ENCODE measurements around the gene HEPACAM2. TPM values are rescaled to one million over a fixed set of nuclear protein-coding genes. Genes with fewer than 3 reads are reported as not detected.

Gene HEPACAM2
- total and polyA plus RNA-seq, 2 donors (not counting 3 experiments of a cell fraction or from before 2014, with no cell fraction given): not detected

DNA sequence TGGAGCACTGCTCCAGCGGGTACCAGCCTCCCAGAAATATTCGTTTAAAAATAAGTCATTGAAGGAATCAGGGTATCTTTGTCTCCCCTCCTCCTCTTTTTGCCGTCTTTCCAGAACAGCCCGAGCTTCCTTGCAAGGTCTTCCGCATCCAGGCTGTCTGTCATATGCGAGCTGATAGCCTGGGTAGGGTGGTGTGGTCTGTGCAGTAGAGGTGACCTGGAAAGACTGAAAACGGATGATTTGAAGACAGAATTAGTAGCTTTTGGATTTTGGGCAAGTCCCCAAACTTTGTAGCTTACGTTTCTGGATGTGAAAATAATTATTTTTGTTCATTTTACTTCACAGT lies 6.4 kb upstream of the HEPACAM2 start:
- Histone ChIP-seq H3K4me3 (replicated peaks in 1 of 3; ENCODE audit: insufficient read depth in 1 of 3, low read depth in 1 of 3, low read length in 3 of 3) (peak overlapping the region; percentile 82 to 91 (median 90)), H3K36me3 (ENCODE audit: control insufficient read depth in 2 of 2, extremely low read depth in 1 of 2, insufficient read depth in 2 of 2, low read length in 2 of 2) (no peaks in the 10 kb centered on the region), H3K9me1 (replicated peaks; ENCODE audit: control insufficient read depth, extremely low read depth, insufficient read depth, low read length) (no peaks in the 10 kb centered on the region), H3K9me3 (replicated peaks; ENCODE audit: control insufficient read depth, insufficient read depth, low read length) (no peaks in the 10 kb centered on the region), H3K27ac (ENCODE audit: insufficient read depth, low read depth, low read length) (peak overlapping the region; percentile 4), H3K4me1 (ENCODE audit: control insufficient read depth, extremely low read depth, insufficient read depth, low read length) (peaks cover 14% of the 10 kb centered on the region), H3K79me2 (ENCODE audit: control insufficient read depth, insufficient read depth, low read length) (peaks cover 17% of the 10 kb centered on the region), H3K4me2 (ENCODE audit: insufficient read depth, low read length) (peak overlapping the region; percentile 100), H3K27me3 (ENCODE audit: control insufficient read depth in 2 of 2, insufficient read depth in 2 of 2, low read length in 2 of 2) (peaks cover 0 to 5% of the 10 kb centered on the region in 2 experiments), H3K9ac (replicated peaks; ENCODE audit: extremely low read depth, insufficient read depth, low read length) (peak overlapping the region; percentile 77), H2AFZ (ENCODE audit: low read depth, low read length) (peak overlapping the region; percentile 95), H4K20me1 (replicated peaks; ENCODE audit: control insufficient read depth, extremely low read depth, insufficient read depth, low read length) (no peaks in the 10 kb centered on the region)
- FAIRE-seq (no peak), DNase-seq (ENCODE audit: low read depth, low spot score) (no peak)
- dilution Hi-C loops (cut with MboI; ENCODE audit: extremely low pct_ligation_motif_present, low sequenced_read_pairs) (no loop called here), intact Hi-C loops (cut with micrococcal nuclease) (loop anchor here (2.0 kb wide), 2 partner anchors 46 to 704 kb away; partner anchors contain the start of genes PEX1 and RBM48)
- TSS peak; percentile 60 for BruUV-seq (replicated peaks)
- ChIA-PET CTCF (interaction anchor here (1.6 to 2.8 kb wide), 5 partner anchors 9 to 318 kb away, joined by 4 to 15 read pairs (median 9); no protein-coding TSS in a partner anchor), POLR2A (no interaction called here)
- TF ChIP-seq JUN (IDR thresholded peaks at IDR 0.05; ENCODE audit: borderline replicate concordance, insufficient read depth, insufficient read length, low read depth) (no peak), FOS (IDR thresholded peaks at IDR 0.05; ENCODE audit: borderline replicate concordance, insufficient read depth, low read length) (no peak)

DNA sequence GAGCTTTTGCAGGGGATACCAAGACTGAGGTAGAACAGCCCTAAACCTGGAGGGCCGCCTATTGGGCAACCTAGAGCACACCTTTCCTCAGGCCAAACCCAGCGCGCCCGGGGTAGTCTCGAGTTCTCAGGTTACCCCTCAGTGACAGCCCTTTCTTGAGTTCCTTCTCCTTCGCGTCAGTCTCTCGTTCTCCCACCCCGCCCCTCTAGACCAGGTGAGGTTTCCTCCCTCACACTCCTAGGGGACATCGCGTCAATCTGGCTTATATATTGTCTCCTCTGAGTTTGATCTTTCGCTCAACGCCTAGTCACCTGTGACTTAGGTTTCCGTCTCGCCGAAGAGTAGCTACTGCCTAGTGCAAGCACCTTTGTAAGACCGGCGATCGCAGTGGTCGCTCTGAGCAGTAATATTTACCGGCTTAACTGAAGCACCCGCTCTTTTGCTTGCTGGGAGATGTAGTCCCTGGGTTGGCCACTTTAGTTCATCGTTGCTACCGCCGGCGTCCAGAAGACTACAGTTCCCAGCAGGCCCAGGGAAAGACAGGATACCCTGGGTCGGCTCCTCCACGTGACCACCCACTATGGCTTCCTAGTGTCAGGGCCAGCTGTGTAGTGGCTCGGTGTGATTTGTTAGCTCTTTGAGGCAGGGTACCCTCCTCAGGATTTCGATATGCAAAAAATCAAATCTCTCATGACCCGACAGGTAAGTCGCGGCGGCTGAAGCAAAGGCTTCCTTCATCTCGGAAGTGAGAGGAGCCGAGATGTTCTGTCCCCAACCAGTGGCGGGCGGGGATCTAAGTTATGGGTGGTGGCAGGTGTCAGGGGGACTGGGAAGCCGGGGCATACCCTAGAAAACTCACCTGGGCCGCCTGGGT lies 5.8 kb upstream of the HEPACAM2 start, which contains the start of gene VPS50:
Gene VPS50, plus strand, starts transcription at position 568 of the 874 bp plus-strand sequence. Its CDS starts 102 bp downstream, at position 670.
- Histone ChIP-seq H3K9me1 (replicated peaks; ENCODE audit: control insufficient read depth, extremely low read depth, insufficient read depth, low read length) (no peaks in the 10 kb centered on the region), H3K27ac (ENCODE audit: insufficient read depth, low read depth, low read length) (peak within 1 kb of the TSS; percentile 16), H2AFZ (ENCODE audit: low read depth, low read length) (peak within 1 kb of the TSS; percentile 99), H3K9me3 (replicated peaks; ENCODE audit: control insufficient read depth, insufficient read depth, low read length) (no peaks in the 10 kb centered on the region), H3K4me2 (ENCODE audit: insufficient read depth, low read length) (peak within 1 kb of the TSS; percentile 100), H3K27me3 (ENCODE audit: control insufficient read depth in 2 of 2, insufficient read depth in 2 of 2, low read length in 2 of 2) (peaks cover 0 to 8% of the 10 kb centered on the region in 2 experiments), H3K4me1 (ENCODE audit: control insufficient read depth, extremely low read depth, insufficient read depth, low read length) (peaks cover 14% of the 10 kb centered on the region), H3K9ac (replicated peaks; ENCODE audit: extremely low read depth, insufficient read depth, low read length) (peak within 1 kb of the TSS; percentile 77), H3K79me2 (ENCODE audit: control insufficient read depth, insufficient read depth, low read length) (peaks cover 17% of the 10 kb centered on the region), H4K20me1 (replicated peaks; ENCODE audit: control insufficient read depth, extremely low read depth, insufficient read depth, low read length) (no peaks in the 10 kb centered on the region), H3K4me3 (replicated peaks in 1 of 3; ENCODE audit: insufficient read depth in 1 of 3, low read depth in 1 of 3, low read length in 3 of 3) (peak within 1 kb of the TSS; percentile 82 to 91 (median 90)), H3K36me3 (ENCODE audit: control insufficient read depth in 2 of 2, extremely low read depth in 1 of 2, insufficient read depth in 2 of 2, low read length in 2 of 2) (no peaks in the 10 kb centered on the region)
- intact Hi-C loops (cut with micrococcal nuclease) (loop anchor here (2.0 kb wide), 2 partner anchors 47 to 703 kb away; partner anchors contain the start of genes PEX1 and RBM48), dilution Hi-C loops (cut with MboI; ENCODE audit: extremely low pct_ligation_motif_present, low sequenced_read_pairs) (no loop called here)
- ChIA-PET CTCF (interaction anchor here (1.6 to 2.8 kb wide), 5 partner anchors 10 to 319 kb away, joined by 4 to 15 read pairs (median 9); no protein-coding TSS in a partner anchor), POLR2A (no interaction called here)
- TF ChIP-seq EZH2 (IDR thresholded peaks at IDR 0.05; ENCODE audit: borderline replicate concordance, low read depth, low read length, severe bottlenecking): no peak
- TF ChIP-seq, protein P1, sequence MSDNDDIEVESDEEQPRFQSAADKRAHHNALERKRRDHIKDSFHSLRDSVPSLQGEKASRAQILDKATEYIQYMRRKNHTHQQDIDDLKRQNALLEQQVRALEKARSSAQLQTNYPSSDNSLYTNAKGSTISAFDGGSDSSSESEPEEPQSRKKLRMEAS (IDR thresholded peaks at IDR 0.05; ENCODE audit: insufficient read depth, insufficient read length): peak; percentile 98
- peak; percentile 35 for TF ChIP-seq POLR2A (IDR thresholded peaks at IDR 0.05; ENCODE audit: low read depth, low read length)
- no peak for TF ChIP-seq MYC (IDR thresholded peaks at IDR 0.05; ENCODE audit: low read depth, low read length)
- peak; percentile 27 for TF ChIP-seq POLR2AphosphoS5 (IDR thresholded peaks at IDR 0.05; ENCODE audit: insufficient read depth, low read depth, low read length)
- no peak for TF ChIP-seq GATA2 (IDR thresholded peaks at IDR 0.05; ENCODE audit: insufficient read depth, insufficient read length, low read depth, low read length)
- no peak for TF ChIP-seq JUN (IDR thresholded peaks at IDR 0.05; ENCODE audit: borderline replicate concordance, insufficient read depth, insufficient read length, low read depth)
- no peak for TF ChIP-seq FOS (IDR thresholded peaks at IDR 0.05; ENCODE audit: borderline replicate concordance, insufficient read depth, low read length)
- TF ChIP-seq, protein P2, sequence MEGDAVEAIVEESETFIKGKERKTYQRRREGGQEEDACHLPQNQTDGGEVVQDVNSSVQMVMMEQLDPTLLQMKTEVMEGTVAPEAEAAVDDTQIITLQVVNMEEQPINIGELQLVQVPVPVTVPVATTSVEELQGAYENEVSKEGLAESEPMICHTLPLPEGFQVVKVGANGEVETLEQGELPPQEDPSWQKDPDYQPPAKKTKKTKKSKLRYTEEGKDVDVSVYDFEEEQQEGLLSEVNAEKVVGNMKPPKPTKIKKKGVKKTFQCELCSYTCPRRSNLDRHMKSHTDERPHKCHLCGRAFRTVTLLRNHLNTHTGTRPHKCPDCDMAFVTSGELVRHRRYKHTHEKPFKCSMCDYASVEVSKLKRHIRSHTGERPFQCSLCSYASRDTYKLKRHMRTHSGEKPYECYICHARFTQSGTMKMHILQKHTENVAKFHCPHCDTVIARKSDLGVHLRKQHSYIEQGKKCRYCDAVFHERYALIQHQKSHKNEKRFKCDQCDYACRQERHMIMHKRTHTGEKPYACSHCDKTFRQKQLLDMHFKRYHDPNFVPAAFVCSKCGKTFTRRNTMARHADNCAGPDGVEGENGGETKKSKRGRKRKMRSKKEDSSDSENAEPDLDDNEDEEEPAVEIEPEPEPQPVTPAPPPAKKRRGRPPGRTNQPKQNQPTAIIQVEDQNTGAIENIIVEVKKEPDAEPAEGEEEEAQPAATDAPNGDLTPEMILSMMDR (IDR thresholded peaks at IDR 0.05; ENCODE audit: extremely low read depth in 1 of 2, insufficient read depth in 1 of 2, low read depth in 1 of 2, low read length in 2 of 2): no peak
- DNase-seq (ENCODE audit: low read depth, low spot score) (peak; percentile 99), FAIRE-seq (peak; percentile 94)
- BruUV-seq (replicated peaks): TSS peak; percentile 96

All from endothelial cell of umbilical vein (primary cell).